GM12892 (cell line): ENCODE measurements around the gene TFF2.

Experiments used
- DNase-seq: peaks from one replicate; pipeline ENCODE4 v3.0.0; 2011; ENCODE audit not compliant: insufficient read length
- FAIRE-seq: peaks from 2 replicates; lab custom pipeline; 2011; peaks lifted over from hg19 to GRCh38; lab: Jason Lieb, UNC
- POLR2A ChIP-seq: IDR thresholded peaks from 2 replicates; pipeline ENCODE4 v1.6.1; 2011; ENCODE audit warnings: low read depth, low read length, control low read depth
- POLR2AphosphoS5 ChIP-seq: IDR thresholded peaks from 2 replicates; pipeline ENCODE4 v1.6.1; 2011; ENCODE audit warnings: low read depth, low read length, control low read depth
- TAF1 ChIP-seq: IDR thresholded peaks from 2 replicates; pipeline ENCODE4 v1.6.1; 2011; ENCODE audit warnings: low read depth, mild to moderate bottlenecking, control low read depth, low read length, borderline replicate concordance

The TFF2 gene

GRCh38 chr21:42370894-42371654 lies 20.3 kb upstream of the TFF2 start:
- no peak for DNase-seq
- TF ChIP-seq TAF1, result no peak
- TF ChIP-seq POLR2A, result no peak
- TF ChIP-seq POLR2AphosphoS5, result no peak
- FAIRE-seq, result no peak

DNA sequence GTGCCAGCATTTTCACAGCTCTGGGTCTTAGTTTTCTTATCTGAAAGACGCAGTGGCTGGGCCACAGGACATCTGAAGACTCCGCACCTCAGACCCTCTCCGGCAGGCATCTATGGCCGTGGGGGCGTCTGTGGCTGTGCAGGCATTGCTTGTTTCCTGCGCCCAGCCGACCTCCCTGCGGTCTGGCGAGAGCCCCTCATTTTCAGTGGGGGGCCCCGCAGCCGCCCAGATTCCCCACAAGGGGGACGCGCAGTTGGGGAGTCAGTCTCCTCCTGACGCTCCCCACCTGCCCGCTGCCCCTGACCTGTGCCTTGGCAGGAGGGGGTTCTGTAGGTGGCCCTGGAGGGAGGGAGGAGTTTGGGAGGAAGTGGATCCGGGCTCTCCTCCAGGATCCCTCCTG lies 19.0 kb upstream of the TFF2 start:
- no peak for TF ChIP-seq POLR2A
- TF ChIP-seq POLR2AphosphoS5, result no peak
- TF ChIP-seq TAF1, result no peak
- FAIRE-seq, result no peak

DNA sequence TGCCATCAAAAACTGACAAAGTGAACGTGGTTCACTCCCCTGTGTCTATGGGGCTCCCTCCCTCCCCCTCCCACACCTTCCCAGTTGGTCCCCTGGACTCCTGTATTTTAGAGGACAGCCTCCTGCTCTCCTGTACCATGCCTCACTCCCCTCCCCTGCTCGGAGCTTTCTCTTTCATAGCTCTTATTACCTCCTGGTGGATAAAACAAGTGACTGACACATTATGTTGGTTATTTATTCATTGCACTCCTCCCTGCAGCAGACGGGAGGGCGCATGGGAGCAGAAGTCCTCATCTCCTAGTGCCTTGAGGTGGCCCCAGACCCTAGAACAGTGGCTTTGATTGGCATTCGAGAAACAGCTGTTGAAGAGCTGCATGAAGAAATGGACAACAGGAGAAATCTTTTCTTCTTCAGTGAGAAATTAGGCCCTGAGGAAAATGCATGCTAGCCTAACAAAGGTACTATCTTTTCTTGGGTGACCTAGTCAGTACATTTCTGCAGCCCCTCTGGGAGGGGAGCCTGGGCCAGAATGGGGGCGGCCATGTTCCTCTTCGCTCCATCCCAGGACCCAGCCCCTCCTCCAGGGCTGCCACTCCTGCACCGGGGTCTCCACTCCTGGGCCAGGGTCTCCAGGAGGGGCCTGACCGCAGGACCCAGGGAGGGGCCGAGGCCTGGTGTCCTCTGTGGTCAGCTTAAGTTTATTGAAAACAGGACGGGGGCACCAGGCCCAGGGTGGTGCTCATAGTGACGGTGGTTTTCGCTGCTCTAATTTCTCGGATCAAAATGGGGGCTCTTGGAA lies 16.8 kb upstream of the TFF2 start:
- FAIRE-seq (no peak), DNase-seq (no peak)
- TF ChIP-seq TAF1, result no peak
- no peak for TF ChIP-seq POLR2AphosphoS5
- TF ChIP-seq POLR2A, result no peak

More for the DNA sequence above, 19.0 kb upstream of the TFF2 start:
- no peak for DNase-seq

- DNase-seq (no peak), FAIRE-seq (no peak)
- TF ChIP-seq POLR2A, result no peak
- no peak for TF ChIP-seq POLR2AphosphoS5
- no peak for TF ChIP-seq TAF1
These were observed 15.7 kb upstream of the TFF2 start, which contains the start of gene TFF1 for GRCh38 chr21:42366292-42367010. TFF1 (minus strand) TSS chr21:42366535; CDS start chr21:42366495, 40 bp downstream.

- DNase-seq, result no peak
- no peak for FAIRE-seq
- TF ChIP-seq POLR2AphosphoS5 (no peak), POLR2A (no peak), TAF1 (no peak)
These were observed 15.0 kb upstream of the TFF2 start for GRCh38 chr21:42365770-42366169.

DNA sequence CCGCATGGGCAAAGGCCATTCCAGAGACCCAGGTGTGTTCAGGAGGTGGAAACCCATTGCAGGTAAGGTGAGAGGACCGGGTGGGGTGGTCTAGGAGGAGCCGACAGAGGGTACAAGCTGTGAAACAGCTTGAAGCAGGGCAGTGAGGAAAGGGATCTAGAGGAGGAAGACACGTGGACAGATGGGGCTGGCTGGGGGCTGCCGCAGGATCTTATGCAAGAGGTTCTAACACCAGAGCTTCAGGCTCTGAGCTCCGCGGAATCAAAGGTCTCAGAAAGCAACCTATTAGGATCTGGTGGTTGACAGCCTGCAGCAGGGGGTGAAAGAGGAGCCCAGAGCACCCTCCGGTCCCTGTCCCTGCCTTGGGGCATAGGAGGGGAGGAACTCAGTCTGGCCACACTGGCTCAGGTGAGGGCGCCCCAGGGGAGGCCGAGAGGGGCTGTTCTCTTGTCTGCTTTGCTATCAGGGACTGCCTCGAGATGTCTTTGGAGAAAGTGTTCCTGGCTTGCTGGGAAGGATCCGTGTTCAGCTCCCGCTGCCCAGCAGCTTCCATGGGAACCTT lies 13.6 kb upstream of the TFF2 start:
- FAIRE-seq (no peak), DNase-seq (no peak)
- TF ChIP-seq TAF1, result no peak
- TF ChIP-seq POLR2AphosphoS5, result no peak
- no peak for TF ChIP-seq POLR2A

DNA sequence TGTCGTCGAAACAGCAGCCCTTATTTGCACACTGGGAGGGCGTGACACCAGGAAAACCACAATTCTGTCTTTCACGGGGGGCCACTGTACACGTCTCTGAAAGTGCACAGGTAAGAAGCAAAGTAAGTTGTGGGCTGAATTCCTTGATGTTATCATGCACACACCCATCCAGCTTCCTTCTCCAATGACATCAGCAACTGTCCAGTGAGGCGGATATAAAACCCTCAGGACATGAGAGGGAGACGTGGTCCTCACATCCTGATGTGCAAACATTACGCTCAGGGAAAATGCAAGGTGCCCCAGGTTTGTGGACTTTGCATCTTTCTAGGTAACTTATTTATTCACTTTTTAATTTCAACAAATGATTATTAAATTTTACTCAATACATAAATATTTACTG lies 12.5 kb upstream of the TFF2 start:
- no peak for FAIRE-seq
- no peak for TF ChIP-seq TAF1
- no peak for TF ChIP-seq POLR2A
- TF ChIP-seq POLR2AphosphoS5, result no peak
- no peak for DNase-seq

DNA sequence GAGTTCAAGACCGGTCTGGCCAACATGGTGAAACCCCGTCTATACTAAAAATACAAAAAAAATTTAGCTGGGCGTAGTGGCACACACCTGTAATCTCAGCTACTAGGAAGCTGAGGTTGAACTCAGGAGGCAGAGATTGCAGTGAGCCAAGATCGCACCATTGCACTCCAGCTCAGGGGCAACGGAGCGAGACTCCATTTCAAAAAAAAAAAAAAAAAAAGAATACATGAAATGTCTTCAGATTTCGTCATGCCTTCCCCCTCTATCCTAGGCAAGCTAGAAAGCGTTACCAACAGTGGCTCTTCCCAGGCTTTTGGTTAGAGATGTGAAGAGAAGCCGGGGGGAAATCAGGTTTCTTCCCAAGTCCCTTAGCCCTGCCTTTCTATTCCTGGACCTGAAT lies 11.9 kb upstream of the TFF2 start:
- TF ChIP-seq POLR2A (no peak), POLR2AphosphoS5 (no peak), TAF1 (no peak)
- DNase-seq (no peak), FAIRE-seq (no peak)

GRCh38 chr21:42362198-42362597 lies 11.4 kb upstream of the TFF2 start:
- no peak for FAIRE-seq
- no peak for TF ChIP-seq POLR2AphosphoS5
- TF ChIP-seq POLR2A, result no peak
- TF ChIP-seq TAF1, result no peak
- no peak for DNase-seq

GRCh38 chr21:42361286-42361685 lies 10.5 kb upstream of the TFF2 start:
- DNase-seq (no peak), FAIRE-seq (no peak)
- TF ChIP-seq TAF1, result no peak
- TF ChIP-seq POLR2A, result no peak
- no peak for TF ChIP-seq POLR2AphosphoS5

DNA sequence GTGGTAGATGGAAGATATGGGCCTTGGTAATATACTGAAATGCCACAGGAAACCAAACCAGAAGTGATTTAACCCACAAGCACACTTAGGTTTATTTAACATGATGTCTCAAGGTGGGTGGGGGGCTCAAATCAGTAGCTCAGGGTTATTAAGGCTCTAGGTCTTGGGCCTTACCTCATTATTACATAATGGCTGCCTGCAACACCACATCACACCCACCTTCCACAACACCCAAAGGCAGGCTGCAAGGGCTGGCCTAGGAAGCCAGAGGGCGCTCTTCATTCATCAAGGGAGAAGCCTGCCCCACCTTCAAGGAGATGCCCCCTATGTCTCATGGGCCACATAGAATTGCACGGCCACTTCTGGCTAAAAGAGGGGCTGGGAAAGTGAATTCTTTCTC lies 9.5 kb upstream of the TFF2 start:
- no peak for FAIRE-seq
- DNase-seq, result no peak
- TF ChIP-seq TAF1 (no peak), POLR2AphosphoS5 (no peak), POLR2A (no peak)

DNA sequence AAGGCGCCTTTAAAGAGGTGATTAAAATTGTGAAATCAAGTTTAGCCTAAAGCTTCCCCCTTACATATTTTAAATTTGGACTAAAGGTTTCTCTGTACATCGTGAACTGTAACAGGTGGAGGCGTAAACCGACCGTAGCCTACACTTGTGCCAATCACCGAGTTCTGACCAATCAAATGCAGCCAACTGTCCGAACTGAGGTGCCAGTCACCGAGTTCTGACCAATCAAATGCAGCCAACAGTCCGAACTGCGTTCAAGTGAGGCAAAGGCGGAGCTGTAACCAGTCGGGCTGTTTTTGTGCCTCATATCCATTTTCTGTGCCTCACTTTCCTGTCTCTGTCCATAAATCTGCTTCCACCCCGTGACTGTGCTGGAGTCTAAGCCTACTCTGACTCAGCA lies 8.1 kb upstream of the TFF2 start:
- no peak for TF ChIP-seq TAF1
- no peak for FAIRE-seq
- DNase-seq, result no peak

GRCh38 chr21:42358261-42358660 lies 7.5 kb upstream of the TFF2 start:
- TF ChIP-seq POLR2A (no peak), TAF1 (no peak), POLR2AphosphoS5 (no peak)
- FAIRE-seq (no peak), DNase-seq (no peak)
